GM12878 (cell line): ENCODE data around the gene NRTN. TPM values are rescaled to one million over a fixed set of nuclear protein-coding genes. Genes with fewer than 3 reads are reported as not detected.
"Not testable (repeated sequence)": the region's sequence is repeated elsewhere in the genome, so short reads cannot be mapped to it uniquely, and the experiment has no call there.

ENCODE experiments used
- ATAC-seq: fragments of 200-7000 bp; cut with Tn5 transposase; 3 replicates; pipeline ENCODE4 v1.9.1; 2020; ENCODE audit warnings: mild to moderate bottlenecking, moderate library complexity
- BruUV-seq: library from RNA; stranded (reverse); fragments of 400-500 nt; replicated peaks from 2 replicates; lab custom pipeline; 2021; lab: Mats Ljungman, UMichigan
- CTCF ChIA-PET: fragments of 300-600 bp; sonication (Branson Sonifier 250); formaldehyde crosslinking; extraction: SDS; loops from one replicate; lab custom pipeline; 2021; ENCODE audit warnings: inconsistent platforms; lab: Yijun Ruan, JAX
- POLR2A ChIA-PET: fragments of 350-600 bp; formaldehyde crosslinking; extraction: SDS; loops from one replicate; lab custom pipeline; 2021; ENCODE audit warnings: inconsistent platforms; lab: Charles Lee
- RAD21 ChIA-PET: fragments of 300-600 bp; sonication (Branson Sonifier 250); formaldehyde crosslinking; loops from one replicate; lab custom pipeline; 2023; ENCODE audit warnings: antibody characterized with exemption; ENCODE audit not compliant: unreplicated experiment; lab: Charles Lee
- SMC1A ChIA-PET: fragments of 300-600 bp; sonication (Branson Sonifier 250); formaldehyde crosslinking; loops from one replicate; lab custom pipeline; 2023; ENCODE audit not compliant: unreplicated experiment, uncharacterized antibody; lab: Charles Lee
- DNase-seq: peaks from one replicate; pipeline ENCODE4 v3.0.0-alpha.2; 2011; ENCODE audit warnings: low read depth, low spot score
- FAIRE-seq: peaks from 3 replicates; lab custom pipeline; 2011; peaks lifted over from hg19 to GRCh38; lab: Jason Lieb, UNC
- H2AFZ ChIP-seq: 2 replicates; pipeline ENCODE4 v1.6.0; 2011; ENCODE audit warnings: low read depth, low read length, control low read depth; ENCODE audit not compliant: control insufficient read depth
- H3K27ac ChIP-seq: 2 replicates; pipeline ENCODE4 v1.5.1; 2011; ENCODE audit warnings: control low read depth; ENCODE audit not compliant: control insufficient read depth, insufficient read depth
- H3K27me3 ChIP-seq, 2 experiments: replicated peaks in 1 of 2; 2 replicates each; pipeline versions ENCODE4 v1.6.0 to v1.6.1; 2011; ENCODE audit warnings: low read length in 1 of 2; ENCODE audit not compliant: control insufficient read depth in 2 of 2, insufficient read depth in 2 of 2
- H3K36me3 ChIP-seq, 2 experiments: 2 replicates each; pipeline ENCODE4 v1.5.1; 2011; ENCODE audit warnings: low read length in 1 of 2; ENCODE audit not compliant: control insufficient read depth in 2 of 2, insufficient read depth in 2 of 2
- H3K4me1 ChIP-seq: 2 replicates; pipeline ENCODE4 v1.6.1; 2011; ENCODE audit warnings: mild to moderate bottlenecking, low read length, moderate library complexity, mixed read lengths; ENCODE audit not compliant: control insufficient read depth, insufficient read depth
- H3K4me2 ChIP-seq: 2 replicates; pipeline ENCODE4 v1.6.0; 2011; ENCODE audit warnings: control low read depth; ENCODE audit not compliant: control insufficient read depth, insufficient read depth
- H3K4me3 ChIP-seq: fragments of 200-600 bp; sonication (generic); 2 replicates; pipeline ENCODE4 v1.5.1; 2016
- H3K79me2 ChIP-seq: 2 replicates; pipeline ENCODE4 v1.6.0; 2011; ENCODE audit warnings: low read length; ENCODE audit not compliant: control insufficient read depth, insufficient read depth
- H3K9ac ChIP-seq: 2 replicates; pipeline ENCODE4 v1.8.0; 2011; ENCODE audit warnings: low read length, control low read depth, mixed read lengths; ENCODE audit not compliant: control insufficient read depth, insufficient read depth
- H3K9me3 ChIP-seq: replicated peaks from 3 replicates; pipeline ENCODE4 v1.5.1; 2011; ENCODE audit warnings: mild to moderate bottlenecking, low read length; ENCODE audit not compliant: control insufficient read depth, insufficient read depth
- H4K20me1 ChIP-seq: 2 replicates; pipeline ENCODE4 v1.6.0; 2011; ENCODE audit not compliant: control insufficient read depth, insufficient read depth
- SMAD1 ChIP-seq: fragments of 450-650 bp; IDR thresholded peaks from 2 replicates; pipeline ENCODE4 v1.6.1; 2018; ENCODE audit warnings: mild to moderate bottlenecking, low read depth; ENCODE audit not compliant: partially characterized antibody
- ZNF207 ChIP-seq: fragments of 450-650 bp; IDR thresholded peaks from 2 replicates; pipeline ENCODE4 v1.6.1; 2014; ENCODE audit warnings: antibody characterized with exemption, mild to moderate bottlenecking, borderline replicate concordance
- WGBS: methylation state at CpG from one replicate; pipeline ENCODE4 v1.1.6; 2016; ENCODE audit warnings: low lambda C conversion rate; ENCODE audit not compliant: insufficient replicate concordance, insufficient coverage; ENCODE audit errors: missing lambda C conversion rate; 5-methylcytosine and 5-hydroxymethylcytosine counted together
- in situ Hi-C: fragments of 300-500 bp; cut with MboI; formaldehyde crosslinking; loops from 9 replicates; pipeline ENCODE4 v1.14.3; 2018; ENCODE audit warnings: mixed read lengths
- intact Hi-C: fragments of 100-400 bp; cut with micrococcal nuclease; formaldehyde crosslinking; loops from one replicate; pipeline ENCODE4 v1.14.2; 2022; ENCODE audit not compliant: unreplicated experiment
- polyA plus RNA-seq, 11 experiments: library from polyadenylated mRNA; depleted of rRNA in 4 of 11; unstranded in 6 of 11; stranded (reverse) in 5 of 11; fragments of >200 nt; fragmentation: Nextera tagmentation in 4 of 11; fragmentation: Illumina TruSeq in 1 of 11; extraction: Ambion mirVana in 4 of 11; extraction: Trizol in 1 of 11; gene quantifications; 1 replicate in 1 of 11; 2 replicates in 10 of 11; pipeline versions ENCODE4 v1.2.1 to v1.2.3, GENCODE V29; 2011 to 2016; ENCODE audit warnings: inconsistent platforms in 2 of 11, missing spikeins in 2 of 11, low read depth in 1 of 11
- total RNA-seq, 4 experiments: library from RNA; depleted of rRNA in 3 of 4; stranded (reverse); fragments of >200 nt in 3 of 4; fragmentation: Illumina TruSeq in 1 of 4; extraction: Trizol in 1 of 4; gene quantifications; 2 replicates each; pipeline versions ENCODE4 v1.2.1 to v1.2.3, GENCODE V29; 2013 to 2021

Gene NRTN
- total and polyA plus RNA-seq, 10 of the 15 experiments (the other 5 are each of a cell fraction or from before 2014, with no cell fraction given), result not detected

DNA sequence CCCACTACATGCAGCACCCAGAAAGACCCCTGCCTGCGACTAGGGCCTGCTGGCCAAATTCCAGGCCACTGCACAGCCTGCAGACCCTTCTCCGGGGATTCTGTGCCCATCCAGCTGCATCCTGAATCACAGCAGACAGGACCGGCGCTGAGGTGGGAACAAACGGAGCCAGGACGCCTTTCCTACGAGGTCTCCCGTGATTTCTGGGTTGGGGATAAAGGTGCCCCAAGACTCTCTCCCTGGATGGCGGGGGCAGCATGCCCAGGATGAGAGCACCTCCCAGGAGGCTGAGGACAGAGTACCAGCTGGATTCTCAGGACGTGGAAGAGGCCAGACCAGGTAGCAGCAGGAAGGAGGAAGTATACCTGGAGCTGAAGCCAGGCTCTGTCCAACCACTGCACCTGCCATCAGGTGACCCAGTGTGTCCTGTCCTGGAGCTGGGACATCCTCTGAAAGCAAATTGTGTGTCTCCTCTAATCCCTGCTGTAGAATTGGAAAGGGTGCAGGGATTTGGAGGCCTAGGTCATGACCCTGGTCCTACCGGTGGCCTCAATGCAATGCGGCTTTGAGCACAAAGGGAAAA lies 68.8 kb downstream of the NRTN start:
- FAIRE-seq (no peak), DNase-seq (no peak), ATAC-seq (no peak)
- BruUV-seq, result no TSS peak
- in situ Hi-C loops, result no loop called here
- Histone ChIP-seq H3K27me3 (no peaks in the 10 kb centered on the region), H3K4me1 (no peaks in the 10 kb centered on the region), H3K4me3 (no peak overlapping the region), H2AFZ (no peak overlapping the region), H3K9me3 (no peaks in the 10 kb centered on the region), H3K36me3 (no peaks in the 10 kb centered on the region), H3K79me2 (no peaks in the 10 kb centered on the region), H3K9ac (no peak overlapping the region), H3K4me2 (no peak overlapping the region), H3K27ac (no peak overlapping the region), H4K20me1 (no peaks in the 10 kb centered on the region)
- intact Hi-C loops, result no loop called here
- SMC1A ChIA-PET, result no interaction called here
- TF ChIP-seq SMAD1 (no peak), ZNF207 (no peak)
- WGBS, result 47% methylated on average over 12 of the region's 12 CpGs
- RAD21 ChIA-PET, result no interaction called here
- POLR2A ChIA-PET, result no interaction called here
- CTCF ChIA-PET, result no interaction called here

DNA sequence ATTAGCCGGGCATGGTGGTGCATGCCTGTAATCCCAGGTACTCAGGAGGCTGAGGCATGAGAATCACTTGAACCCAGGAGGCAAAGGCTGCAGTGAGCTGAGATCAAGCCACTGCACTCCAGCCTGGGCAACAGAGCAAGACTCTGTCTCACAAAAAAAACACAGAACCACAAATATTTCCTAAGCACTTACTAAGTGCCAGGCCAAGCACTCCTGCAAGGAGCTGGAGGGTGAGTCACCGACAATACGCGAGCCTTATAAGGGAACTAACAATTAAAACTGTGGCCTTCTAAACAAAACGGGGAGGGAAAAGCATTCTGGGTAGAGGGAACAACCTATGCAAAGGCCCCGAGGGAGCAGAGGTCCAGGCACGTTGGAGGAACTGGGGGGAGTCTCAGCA lies 69.6 kb downstream of the NRTN start:
- intact Hi-C loops, FAIRE-seq, H4K20me1 ChIP-seq, RAD21 ChIA-PET, H3K27ac ChIP-seq, DNase-seq, H3K4me1 ChIP-seq, SMC1A ChIA-PET, H3K27me3 ChIP-seq, H3K9me3 ChIP-seq, ATAC-seq, H3K36me3 ChIP-seq, in situ Hi-C loops, H3K4me3 ChIP-seq, H2AFZ ChIP-seq, POLR2A ChIA-PET, H3K79me2 ChIP-seq, H3K4me2 ChIP-seq, CTCF ChIA-PET, H3K9ac ChIP-seq, BruUV-seq: not testable (repeated sequence)
- 38% methylated on average over 7 of the region's 7 CpGs for WGBS
